ENCODE measurements around the gene TUT4.

Gene TUT4

DNA sequence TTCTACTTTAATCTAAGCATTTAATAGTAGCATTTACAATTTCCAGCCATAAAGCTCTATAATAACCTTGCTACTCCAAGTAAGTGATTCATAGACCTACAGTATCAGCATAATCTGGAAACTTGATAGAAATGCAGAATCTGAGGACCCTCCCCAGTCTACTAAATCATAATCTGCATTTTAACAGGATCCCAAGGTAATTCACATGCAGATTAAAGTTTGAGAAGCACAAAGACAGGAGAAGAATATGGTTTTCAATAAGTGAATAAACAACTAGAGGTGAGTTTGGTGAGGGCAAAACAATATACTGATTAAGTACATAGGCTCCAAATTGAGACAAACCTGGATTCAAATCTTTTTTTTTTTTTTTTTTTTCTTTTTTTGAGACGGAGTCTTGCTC, 91.1 kb downstream of the TUT4 start:
- no peak for DNase-seq (ENCODE audit: low spot score)

DNA sequence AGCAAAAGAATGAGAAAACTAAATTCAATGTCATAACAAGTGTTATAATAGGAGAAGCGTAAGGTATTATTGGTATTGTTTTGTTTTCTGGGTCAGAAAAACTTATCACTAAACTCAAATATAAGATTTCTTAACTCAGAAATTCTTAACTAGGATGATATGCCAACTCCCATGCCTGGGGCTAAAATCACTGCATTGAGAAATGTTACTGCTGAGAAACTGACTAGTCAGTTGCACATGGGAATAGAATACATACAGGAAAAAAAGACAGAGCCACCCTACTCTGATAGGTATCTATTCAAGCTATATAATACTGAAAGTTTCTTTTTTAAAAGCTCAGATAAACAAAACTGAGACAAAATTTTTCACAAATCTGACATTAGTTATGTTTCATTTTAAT, 92.2 kb downstream of the TUT4 start:
- DNase-seq (ENCODE audit: low spot score): no peak

DNA sequence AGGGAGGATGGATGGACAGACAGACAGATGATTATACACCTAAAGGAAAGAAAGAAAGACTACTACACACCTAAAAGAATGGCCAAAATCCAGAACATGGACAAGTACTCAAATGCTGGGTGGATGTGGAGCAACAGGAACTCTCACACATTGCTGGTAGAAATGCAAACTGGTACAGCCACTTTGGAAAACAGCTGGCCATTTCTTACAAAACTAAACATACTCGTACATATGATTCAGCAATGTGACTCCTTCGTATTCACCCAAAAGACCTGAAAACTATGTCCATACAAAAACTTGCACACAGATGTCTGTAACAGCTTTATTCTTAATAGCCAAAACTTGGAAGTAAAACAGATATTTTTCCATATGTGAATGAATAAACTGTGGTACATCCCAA, 97.2 kb downstream of the TUT4 start:
- no peak for DNase-seq (ENCODE audit: low spot score)

DNA sequence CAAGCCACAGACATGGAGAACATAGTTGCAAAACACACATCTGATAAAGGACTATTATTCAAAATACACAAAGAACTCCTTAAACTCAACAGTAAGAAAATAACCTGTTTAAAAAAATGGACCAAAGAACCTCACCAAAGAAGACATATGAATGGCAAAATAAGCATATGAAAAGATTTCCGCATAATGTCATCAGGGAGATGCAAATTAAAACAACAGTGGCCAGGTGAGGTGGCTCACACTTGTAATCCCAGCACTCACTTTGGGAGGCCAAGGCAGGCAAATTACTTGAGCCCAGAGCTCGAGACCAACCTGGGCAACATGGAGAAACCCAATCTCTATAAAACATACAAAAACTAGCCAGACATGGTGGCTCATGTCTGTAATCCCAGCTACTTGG, 98.1 kb downstream of the TUT4 start:
- DNase-seq (ENCODE audit: low spot score): no peak

DNA sequence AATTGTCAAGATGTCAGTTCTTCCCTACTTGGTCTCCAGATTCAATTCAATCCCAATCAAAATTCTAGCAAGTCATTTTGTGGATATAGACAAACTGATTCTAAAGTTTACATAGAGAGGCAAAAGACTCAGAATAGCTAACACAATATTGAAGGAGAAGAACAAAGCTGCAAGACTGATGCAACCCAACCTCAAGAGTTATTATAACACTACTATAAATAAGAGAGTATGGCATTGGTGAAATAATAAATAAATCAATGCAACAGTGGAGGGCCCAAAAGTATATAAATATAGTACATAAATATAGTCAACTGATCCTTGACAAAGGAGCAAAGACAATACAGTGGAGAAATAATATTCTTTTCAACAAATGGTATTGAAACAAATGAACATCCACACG, 98.8 kb downstream of the TUT4 start:
- no peak for DNase-seq (ENCODE audit: low spot score)

DNA sequence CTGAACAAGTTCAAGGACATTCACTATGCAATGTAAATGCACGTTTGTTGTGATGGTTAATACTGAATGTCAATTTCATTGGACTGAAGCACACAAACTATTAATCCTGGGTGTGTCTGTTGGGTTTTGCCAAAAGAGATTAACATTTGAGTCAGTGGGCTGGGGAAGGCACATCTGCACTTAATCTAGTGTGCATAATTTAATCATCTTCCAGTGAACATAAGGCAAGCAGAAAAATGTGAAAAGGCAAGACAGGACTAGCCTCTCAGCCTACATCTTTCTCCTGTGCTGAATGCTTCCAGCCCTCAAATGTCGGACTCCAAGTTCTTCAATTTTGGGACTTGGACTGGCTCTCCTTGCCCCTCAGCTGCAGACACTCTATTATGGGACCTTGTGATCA, 108.4 kb downstream of the TUT4 start:
- no peak for DNase-seq (ENCODE audit: low spot score)

DNA sequence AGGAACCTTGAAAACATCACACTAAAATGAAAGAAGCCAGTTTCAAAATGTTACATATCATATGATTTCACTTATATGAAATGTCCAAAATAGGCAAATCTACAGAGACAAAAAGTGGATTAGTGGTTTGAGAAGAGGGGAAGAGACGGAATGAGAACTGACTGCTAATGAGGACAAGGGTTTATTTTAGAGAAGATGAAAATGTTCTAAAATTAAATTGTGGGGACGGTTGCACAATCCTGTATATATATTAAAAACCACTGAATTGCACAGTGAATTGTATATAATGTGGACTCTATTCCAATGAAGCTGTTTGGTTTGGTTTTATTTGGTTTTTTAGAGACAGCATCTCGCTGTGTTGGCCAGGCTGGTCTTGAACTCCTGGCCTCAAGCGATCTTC, 112.9 kb downstream of the TUT4 start:
- DNase-seq (ENCODE audit: low spot score): no peak

DNA sequence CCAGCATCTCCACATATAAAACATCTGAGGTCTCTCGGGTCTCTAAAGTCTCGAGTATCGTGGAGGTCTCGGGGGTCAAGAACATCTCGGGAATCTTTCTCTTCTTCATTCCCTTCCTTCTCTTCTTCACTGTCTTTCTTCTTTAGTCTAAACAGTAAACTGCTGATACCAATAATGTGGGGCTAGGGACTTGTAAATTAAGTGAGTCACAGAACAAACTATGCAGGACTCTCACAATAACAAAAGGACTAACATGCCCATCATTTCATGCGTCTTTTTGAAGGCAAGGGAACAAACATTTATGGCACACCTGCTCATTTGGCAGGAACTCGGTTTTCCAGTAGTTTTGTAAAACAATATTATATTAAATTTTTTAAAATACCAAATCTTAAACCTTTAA, 116.1 kb downstream of the TUT4 start:
- DNase-seq (ENCODE audit: low spot score): no peak

DNA sequence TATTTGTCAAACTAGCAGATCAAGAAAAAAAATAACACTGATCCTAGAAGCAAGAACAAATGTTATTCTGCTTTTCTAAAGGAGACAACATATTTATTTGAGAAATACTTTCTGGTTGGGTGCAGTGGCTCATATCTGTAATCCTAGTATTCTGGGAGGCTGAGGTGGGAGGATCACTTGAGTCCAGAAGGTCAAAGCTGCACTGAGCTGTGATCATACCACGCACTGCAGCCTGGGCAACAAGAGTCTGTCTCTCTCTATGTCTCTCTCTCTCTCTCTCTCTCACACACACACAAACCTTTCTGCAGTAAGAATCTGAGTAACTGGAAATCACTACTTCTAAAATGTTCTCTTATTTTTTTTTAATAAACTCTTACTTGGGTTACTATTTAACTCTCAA, 117.2 kb downstream of the TUT4 start:
- no peak for DNase-seq (ENCODE audit: low spot score)

DNA sequence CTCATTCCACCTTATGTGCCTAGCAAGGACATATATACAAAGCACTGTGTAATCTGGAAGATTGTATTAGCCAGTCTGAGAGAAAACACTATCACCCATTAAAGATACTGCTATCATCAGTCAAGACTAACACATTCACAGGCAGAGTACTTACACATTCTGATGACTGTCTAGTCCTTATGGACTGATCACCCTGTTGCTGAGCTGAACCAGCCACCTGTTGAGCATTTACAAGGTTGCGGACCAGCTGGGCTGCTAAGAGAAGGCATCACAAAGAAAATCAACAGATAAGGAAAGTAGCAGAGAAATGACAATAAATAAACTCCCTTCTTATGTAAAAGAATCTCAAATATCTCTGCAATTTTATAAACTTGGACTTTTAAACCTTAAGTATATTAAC, 117.7 kb downstream of the TUT4 start:
- DNase-seq (ENCODE audit: low spot score): no peak

DNA sequence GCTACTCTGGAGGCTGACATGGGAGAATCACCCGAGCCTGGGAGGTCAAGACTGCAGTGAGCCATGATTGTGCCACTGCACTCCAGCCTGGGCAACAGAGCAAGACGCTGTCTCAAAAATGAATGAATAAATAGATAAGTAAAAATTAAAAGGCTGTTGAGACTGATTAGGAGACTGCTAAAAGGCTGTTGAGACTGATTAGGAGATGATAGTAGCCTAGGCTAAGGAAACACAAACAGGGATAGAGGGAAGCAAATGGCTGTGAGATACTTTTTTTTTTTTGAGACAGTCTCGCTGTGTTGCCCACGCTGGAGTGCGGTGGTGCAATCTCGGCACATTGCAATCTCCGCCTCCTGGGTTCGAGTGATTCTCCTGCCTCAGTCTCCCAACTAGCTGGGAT, 120.1 kb downstream of the TUT4 start:
- DNase-seq (ENCODE audit: low spot score): no peak

DNA sequence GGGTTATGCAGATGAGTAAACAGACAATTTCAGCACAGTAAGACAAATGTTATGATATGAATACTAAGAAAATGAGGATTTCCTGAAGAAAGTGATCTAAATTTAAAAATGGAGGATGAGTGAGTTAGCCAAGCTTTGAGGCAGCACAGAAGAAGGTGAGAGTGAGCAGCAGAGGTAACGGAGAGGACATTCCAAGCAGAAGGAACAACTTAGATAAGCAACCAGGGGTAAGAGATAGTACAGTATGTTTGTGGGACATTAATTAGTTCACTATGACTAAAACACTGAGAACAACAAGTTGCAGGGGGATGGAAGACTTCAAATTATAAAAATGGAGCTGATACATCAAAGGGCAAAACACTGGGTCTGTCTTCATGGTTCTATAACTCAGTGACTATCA, 125.7 kb downstream of the TUT4 start:
- DNase-seq (ENCODE audit: low spot score): no peak

DNA sequence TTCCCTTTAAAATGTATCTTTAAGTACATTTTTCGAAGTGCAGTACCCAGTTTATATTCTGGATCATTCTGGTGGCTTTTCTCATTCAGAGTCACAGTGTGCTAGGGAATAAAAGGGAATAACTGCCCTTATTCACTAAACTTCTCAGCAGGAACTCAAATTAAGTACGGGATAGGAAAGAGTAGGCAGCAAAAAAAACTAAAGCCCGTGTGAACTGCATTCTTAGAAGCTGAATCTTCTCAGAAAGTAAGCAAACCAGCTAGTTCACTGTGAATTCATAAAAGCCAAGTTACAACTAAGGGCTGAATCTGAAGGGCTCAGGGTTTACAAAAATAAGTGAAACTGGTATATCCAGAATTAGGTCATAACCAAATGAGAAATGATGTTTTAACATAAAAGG, 126.5 kb downstream of the TUT4 start:
- no peak for DNase-seq (ENCODE audit: low spot score)

DNA sequence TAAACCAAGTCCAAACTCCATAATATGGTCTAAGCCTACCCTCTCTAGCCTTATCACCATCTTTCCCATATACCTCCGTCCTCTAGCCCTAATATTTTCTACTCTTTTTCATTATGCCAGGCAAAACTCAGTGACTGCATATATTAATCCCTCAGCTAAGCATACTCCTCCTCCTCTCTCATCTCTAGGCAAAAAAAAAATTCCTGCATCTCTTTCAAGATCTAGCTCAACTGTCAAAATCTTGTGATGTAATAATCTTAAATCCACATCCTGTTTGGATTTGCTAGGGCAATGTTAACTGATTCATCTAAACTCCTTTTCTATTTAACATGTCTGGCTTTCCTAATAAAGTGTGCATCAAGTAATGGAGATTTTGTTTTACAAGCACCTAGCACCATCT, 128.1 kb downstream of the TUT4 start:
- DNase-seq (ENCODE audit: low spot score): peak; percentile 5

DNA sequence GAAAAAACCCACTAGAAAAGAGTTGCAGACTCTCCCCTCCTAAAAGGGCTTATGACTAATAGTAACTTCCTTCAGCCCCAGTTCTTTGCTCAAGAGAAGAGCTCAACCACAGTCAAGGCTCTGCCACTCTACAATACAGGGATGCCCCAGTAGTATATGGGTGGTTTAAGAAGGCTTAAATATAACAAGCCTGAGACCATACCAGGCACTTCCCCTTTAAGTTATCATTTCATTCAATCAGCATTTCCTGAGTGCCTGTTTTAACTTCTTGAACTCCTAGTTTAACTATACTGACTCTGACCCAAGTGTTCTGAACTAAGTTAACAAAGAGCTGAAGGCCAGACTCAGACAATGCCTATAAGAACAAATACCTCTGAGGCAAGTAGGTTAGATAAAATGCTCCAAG, 128.7 kb downstream of the TUT4 start:
- DNase-seq (ENCODE audit: low spot score): peak; percentile 83

DNA sequence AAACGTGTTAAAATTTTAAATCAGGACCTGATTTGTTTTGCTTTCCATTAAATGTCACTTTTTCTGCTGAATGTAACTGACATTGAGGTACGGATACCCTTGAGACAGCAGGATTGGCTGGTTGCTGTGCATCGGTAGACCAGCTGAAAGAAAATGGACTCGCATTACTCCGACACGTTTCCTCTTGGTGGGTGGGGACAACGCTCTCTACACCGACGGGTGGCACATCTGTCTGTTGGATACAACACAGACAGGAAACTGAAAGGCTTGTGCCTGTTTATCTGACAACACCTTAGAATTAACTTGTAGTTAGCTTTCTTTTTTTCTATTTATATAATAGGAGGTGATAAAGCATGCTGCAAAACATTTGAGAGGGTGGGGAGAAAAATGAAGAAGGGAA, 129.1 kb downstream of the TUT4 start:
- peak; percentile 88 for DNase-seq (ENCODE audit: low spot score)

DNA sequence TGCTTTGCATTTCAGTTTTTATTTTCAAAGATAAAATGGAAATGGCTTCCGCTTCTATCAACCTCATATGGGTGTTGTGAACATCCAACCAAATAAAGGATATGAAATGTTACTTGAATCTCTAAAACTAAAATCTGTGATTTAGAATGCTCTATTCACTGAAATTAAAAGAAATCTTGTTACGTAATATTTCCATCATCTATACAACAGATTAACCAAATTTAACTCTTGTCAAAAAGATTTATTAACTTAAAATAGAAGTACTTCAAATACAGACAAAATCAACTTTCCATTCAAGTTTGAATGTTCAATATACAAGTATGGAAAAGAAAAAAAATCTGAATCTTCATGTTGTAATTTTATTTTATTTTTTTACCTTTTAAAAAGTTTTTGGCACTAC, 129.8 kb downstream of the TUT4 start:
- DNase-seq (ENCODE audit: low spot score): no peak

DNA sequence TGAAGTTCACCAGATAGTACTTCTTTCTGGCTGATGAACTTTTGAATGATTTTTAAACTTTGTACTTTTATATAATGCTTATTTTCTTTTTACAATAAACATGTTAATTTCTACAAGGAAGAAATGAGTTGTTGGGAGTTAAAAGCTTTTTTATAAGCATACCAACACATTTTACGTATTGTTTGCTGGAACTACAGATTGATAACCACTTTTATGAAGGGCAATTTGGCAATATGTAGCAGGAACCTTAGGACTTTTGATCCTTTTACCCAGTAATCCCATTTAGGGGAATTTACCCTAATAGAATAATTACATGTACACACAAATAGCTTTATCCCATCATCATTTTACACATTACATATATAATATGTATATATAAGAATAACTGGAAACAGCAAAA, 132.2 kb downstream of the TUT4 start:
- DNase-seq (ENCODE audit: low spot score): no peak

DNA sequence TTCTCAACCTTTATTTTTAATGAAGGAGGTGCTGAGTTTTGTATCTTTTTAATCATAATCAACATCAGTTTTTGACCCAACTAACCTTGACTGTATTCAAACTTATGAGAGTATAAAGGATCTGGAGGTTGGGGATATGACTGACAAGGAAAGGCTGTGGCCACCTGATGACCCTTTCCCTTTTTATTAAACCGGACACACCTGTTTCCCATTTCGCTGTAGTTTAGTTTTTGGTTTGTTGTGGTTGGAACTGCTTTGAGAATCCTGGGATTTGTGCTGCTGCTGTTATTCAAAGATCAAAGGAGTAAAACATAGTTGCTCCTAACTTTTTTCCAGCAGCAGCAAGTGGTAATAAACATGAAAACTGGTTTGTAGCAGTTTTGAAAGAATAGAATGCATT, 136.1 kb downstream of the TUT4 start:
- no peak for DNase-seq (ENCODE audit: low spot score)

DNA sequence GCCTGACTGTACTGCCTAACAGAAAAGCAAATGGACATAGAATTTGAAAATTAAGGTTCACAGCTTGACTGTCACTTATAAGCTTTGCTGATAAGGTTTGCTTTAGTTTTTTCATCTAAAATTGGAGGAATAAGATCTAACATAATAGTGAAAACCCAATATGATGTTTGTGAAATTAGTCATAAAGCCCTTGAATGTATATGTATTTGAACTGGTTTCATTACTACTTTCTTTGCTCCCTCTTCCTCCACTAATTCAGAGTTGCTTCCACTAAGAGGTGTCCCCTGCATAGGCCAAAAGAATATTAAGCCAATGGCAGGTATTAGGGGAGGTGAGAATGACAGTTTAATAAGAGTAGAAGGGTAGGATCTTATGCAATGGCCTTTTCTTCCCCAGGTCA, 137.9 kb downstream of the TUT4 start:
- no peak for DNase-seq (ENCODE audit: low spot score)

DNA sequence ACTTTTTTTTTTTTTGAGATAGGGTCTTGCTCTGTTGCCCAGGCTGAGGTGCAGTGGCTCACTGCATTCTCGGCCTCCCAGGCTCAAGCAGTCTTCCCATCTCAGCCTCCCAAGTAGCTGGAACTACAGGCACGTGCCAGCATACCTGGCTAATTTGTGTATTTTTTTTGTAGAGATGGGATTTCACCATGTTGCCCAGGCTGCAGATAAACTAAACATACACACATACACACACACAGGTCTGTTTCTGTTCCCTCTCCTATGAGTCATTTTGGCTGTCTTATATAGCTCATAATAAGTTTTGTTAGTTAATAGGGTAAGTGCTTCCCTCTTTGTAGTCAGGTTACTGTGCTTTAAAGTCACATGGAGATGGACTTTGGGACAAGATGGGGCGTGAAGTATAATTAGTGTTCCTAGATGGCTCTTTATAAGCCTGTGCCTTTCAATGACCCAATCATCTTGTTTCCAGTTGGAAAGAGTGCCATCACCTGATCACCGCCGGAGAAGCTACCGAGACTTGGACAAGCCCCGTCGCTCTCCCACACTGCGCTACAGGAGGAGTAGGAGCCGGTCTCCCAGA, 139.4 kb downstream of the TUT4 start:
- no peak for DNase-seq (ENCODE audit: low spot score)

DNA sequence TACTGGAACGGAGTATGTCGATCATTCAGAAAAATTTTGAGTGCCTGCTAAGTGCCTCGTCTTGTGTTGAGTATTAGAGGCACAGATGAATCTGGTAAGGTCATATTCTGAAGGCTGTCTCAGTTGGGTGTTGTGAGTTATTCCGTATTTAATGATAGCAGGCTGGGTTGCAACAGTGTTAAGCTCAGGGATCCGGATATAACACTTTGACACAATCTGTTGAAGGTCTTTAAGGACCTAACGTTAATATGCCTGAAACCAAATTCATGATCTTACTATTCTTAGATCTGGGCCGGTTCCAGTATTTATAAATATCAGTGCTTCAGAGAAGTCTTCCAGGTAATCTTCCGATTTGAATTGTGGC, 147.9 kb downstream of the TUT4 start:
- DNase-seq (ENCODE audit: low spot score): no peak

DNA sequence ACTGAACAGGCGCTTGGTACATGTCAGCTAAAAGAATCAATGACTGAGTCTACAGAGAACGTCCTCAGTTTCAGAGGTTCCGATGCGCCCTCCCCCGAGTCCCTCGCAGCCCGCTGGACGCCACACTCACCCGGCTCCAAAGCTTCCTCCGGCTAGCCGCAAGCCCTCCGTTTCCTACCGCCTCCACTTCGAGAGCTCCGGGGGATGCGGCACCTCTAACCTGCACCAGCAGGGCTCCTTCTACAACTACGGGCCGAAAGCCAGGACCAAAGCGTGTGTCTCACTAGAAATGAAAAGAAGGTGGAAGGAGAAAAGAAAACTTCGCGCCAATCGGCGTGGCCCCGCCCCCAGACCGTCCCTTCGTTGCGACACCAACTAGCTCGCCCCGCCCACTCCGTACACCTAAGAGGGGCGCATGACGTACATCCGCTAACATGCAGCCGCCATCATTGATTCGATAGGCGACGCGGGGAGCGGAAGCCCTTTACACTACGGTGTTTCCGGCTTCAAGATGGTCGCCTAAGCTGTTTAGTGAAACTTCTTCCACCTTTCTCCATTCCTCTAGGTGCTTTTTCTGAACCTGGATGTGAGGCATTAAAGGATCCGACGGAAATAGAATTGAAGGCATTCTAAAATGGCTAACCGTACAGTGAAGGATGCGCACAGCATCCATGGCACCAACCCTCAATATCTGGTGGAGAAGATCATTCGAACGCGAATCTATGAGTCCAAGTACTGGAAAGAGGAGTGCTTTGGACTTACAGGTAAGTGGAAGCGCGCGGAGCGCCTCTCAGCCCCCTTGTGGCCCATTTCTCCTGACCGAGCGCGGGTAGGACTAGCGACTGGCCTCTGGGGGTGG, 148.5 kb downstream of the TUT4 start, which contains the start of the genes ORC1 and PRPF38A:
TSS of gene ORC1 (minus strand) at position 308 of the 859 bp plus-strand sequence. CDS start 2,200 bp downstream, outside the sequence.
TSS of gene PRPF38A (plus strand) at position 487 of the 859 bp plus-strand sequence. CDS start at position 635, 148 bp downstream.
- peak; percentile 96 for DNase-seq (ENCODE audit: low spot score)
